ENCODE measurements around the gene MFAP5. TPM values are rescaled to one million over a fixed set of nuclear protein-coding genes. Genes with fewer than 3 reads are reported as not detected.

The MFAP5 gene
- total and polyA plus RNA-seq, 2 of the 4 experiments (the other 2 are of a cell fraction) = 0.90 to 1.9 TPM

GRCh38 chr12:8664228-8664913 lies 1.7 kb upstream of the MFAP5 start:
- DNase-seq = no peak
- H4K20me1 ChIP-seq (ENCODE audit: insufficient read depth, low read length) = no peaks in the 10 kb centered on the region
- no peak overlapping the region for H3K9ac ChIP-seq (ENCODE audit: low read depth, low read length)
- no peak overlapping the region for H3K23ac ChIP-seq (ENCODE audit: low read depth, low read length)
- no peak overlapping the region for H3K27ac ChIP-seq (ENCODE audit: insufficient read depth, low read length)
- ChIA-PET POLR2A (ENCODE audit: unreplicated experiment) (no interaction called here), CTCF (no interaction called here)
- H2BK5ac ChIP-seq (ENCODE audit: low read depth, low read length, poor library complexity, severe bottlenecking) = no peak overlapping the region
- H3K9me3 ChIP-seq (ENCODE audit: control insufficient read depth, insufficient read depth, low read length) = no peaks in the 10 kb centered on the region
- H3K4me1 ChIP-seq (ENCODE audit: control insufficient read depth, insufficient read depth, low read length) = no peaks in the 10 kb centered on the region
- H3K18ac ChIP-seq (ENCODE audit: low read depth, low read length) = no peak overlapping the region
- H3K36me3 ChIP-seq (ENCODE audit: control insufficient read depth, insufficient read depth, low read length) = no peaks in the 10 kb centered on the region
- H2BK20ac ChIP-seq (ENCODE audit: low read depth, low read length) = no peak overlapping the region
- in situ Hi-C loops (cut with MboI; ENCODE audit: low sequenced_read_pairs) = no loop called here
- H3K9me1 ChIP-seq (ENCODE audit: insufficient read depth, low read length) = no peaks in the 10 kb centered on the region
- H2AK9ac ChIP-seq (replicated peaks; ENCODE audit: low read depth, low read length, poor library complexity) = no peak overlapping the region
- dilution Hi-C loops (cut with HindIII; ENCODE audit: low sequenced_read_pairs, unreplicated experiment) = no loop called here
- H2AK5ac ChIP-seq (ENCODE audit: low read depth, low read length) = no peak overlapping the region
- no peak overlapping the region for H3K4ac ChIP-seq (ENCODE audit: low read depth, low read length)
- no peak overlapping the region for H3K4me3 ChIP-seq (ENCODE audit: insufficient read depth, low read depth, low read length)
- H3K56ac ChIP-seq (ENCODE audit: extremely low read depth, insufficient read depth, low read length) = no peak overlapping the region
- BruUV-seq (replicated peaks) = no TSS peak
- no peak for ATAC-seq (ENCODE audit: low read depth)
- no peak overlapping the region for H4K5ac ChIP-seq (ENCODE audit: low read depth, low read length)
- TF ChIP-seq CEBPB (IDR thresholded peaks at IDR 0.05; ENCODE audit: low read depth, low read length) = no peak
- TF ChIP-seq NFE2L2 (IDR thresholded peaks at IDR 0.05; ENCODE audit: low read depth, low read length) = no peak
- TF ChIP-seq MAFK (IDR thresholded peaks at IDR 0.05; ENCODE audit: low read depth, low read length) = no peak
- TF ChIP-seq ELK1 (IDR thresholded peaks at IDR 0.05; ENCODE audit: borderline replicate concordance, low read depth, low read length) = no peak
- no peak for TF ChIP-seq CTCF (conservative IDR thresholded peaks at IDR 0.05; ENCODE audit: low read depth, low read length)
- no peak for TF ChIP-seq FOS (IDR thresholded peaks at IDR 0.05; ENCODE audit: low read depth, low read length)
- no peak for TF ChIP-seq MXI1 (IDR thresholded peaks at IDR 0.05; ENCODE audit: borderline replicate concordance, low read depth, low read length)
- no peak for TF ChIP-seq BHLHE40 (IDR thresholded peaks at IDR 0.05; ENCODE audit: low read depth, low read length)
- no peak for TF ChIP-seq RAD21 (IDR thresholded peaks at IDR 0.05; ENCODE audit: low read length)
- no peak for TF ChIP-seq POLR2A (IDR thresholded peaks at IDR 0.05; ENCODE audit: low read depth, low read length)
- no peak for TF ChIP-seq RFX5 (IDR thresholded peaks at IDR 0.05; ENCODE audit: low read depth, low read length)
- 73% methylated on average over 2 of the region's 5 CpGs; no CpG with 5 or more reads in 1 of the 2 experiments for WGBS, 2 experiments (ENCODE audit: extremely low coverage in 2 of 2, insufficient read length in 1 of 2)
- peaks cover 12% of the 10 kb centered on the region for H3K27me3 ChIP-seq (ENCODE audit: control insufficient read depth, insufficient read depth, low read length)
- no peak overlapping the region for H2BK15ac ChIP-seq (ENCODE audit: low read depth, low read length)
- intact Hi-C loops (cut with micrococcal nuclease) = no loop called here
- H3K4me2 ChIP-seq (ENCODE audit: low read depth, low read length) = no peak overlapping the region
- H4K91ac ChIP-seq (ENCODE audit: insufficient read depth, low read depth, low read length) = no peak overlapping the region
- H3K79me1 ChIP-seq (ENCODE audit: low read depth in 1 of 2, low read length in 2 of 2) = no peaks in the 10 kb centered on the region
- no peak overlapping the region for H4K8ac ChIP-seq (ENCODE audit: low read depth in 2 of 2, low read length in 2 of 2)
- no peak overlapping the region for H3K14ac ChIP-seq (replicated peaks; ENCODE audit: low read depth, low read length)
- no peak overlapping the region for H2BK120ac ChIP-seq (ENCODE audit: low read depth, low read length)
- H2AFZ ChIP-seq (replicated peaks; ENCODE audit: low read length, poor library complexity) = no peak overlapping the region
